Mesenchymal stem cell (in vitro differentiated cells and primary cell): ENCODE measurements around the gene GAS7.

Source experiments
- DNase-seq: peaks from one replicate; pipeline ENCODE4 v3.0.0-alpha.2; 2013
- H2AFZ ChIP-seq: one replicate; pipeline ENCODE4 v1.6.1; 2013; ENCODE audit warnings: low read depth, mild to moderate bottlenecking, control low read depth, inconsistent platforms, low read length, moderate library complexity
- H2AK5ac ChIP-seq: 2 replicates; pipeline ENCODE4 v1.6.1; 2013; ENCODE audit warnings: low read length, moderate library complexity, mild to moderate bottlenecking, inconsistent platforms; ENCODE audit not compliant: severe bottlenecking
- H2BK120ac ChIP-seq: one replicate; pipeline ENCODE4 v1.6.1; 2013; ENCODE audit warnings: low read depth, mild to moderate bottlenecking, inconsistent platforms, low read length, moderate library complexity
- H2BK12ac ChIP-seq, 2 experiments: one replicate each; pipeline ENCODE4 v1.6.1; 2013; ENCODE audit warnings: inconsistent platforms in 2 of 2, low read length in 2 of 2, mild to moderate bottlenecking in 2 of 2, moderate library complexity in 2 of 2, control low read depth in 1 of 2
- H2BK15ac ChIP-seq: one replicate; pipeline ENCODE4 v1.6.1; 2013; ENCODE audit warnings: mild to moderate bottlenecking, low read depth, inconsistent platforms; ENCODE audit not compliant: poor library complexity, severe bottlenecking
- H2BK5ac ChIP-seq: 2 replicates; pipeline ENCODE4 v1.6.1; 2013; ENCODE audit warnings: low read depth, mild to moderate bottlenecking, low read length, control low read depth, inconsistent platforms; ENCODE audit not compliant: poor library complexity, severe bottlenecking
- H3K14ac ChIP-seq, 2 experiments: one replicate each; pipeline ENCODE4 v1.6.1; 2013; ENCODE audit warnings: inconsistent platforms in 2 of 2, low read length in 2 of 2, control low read depth in 1 of 2, mild to moderate bottlenecking in 1 of 2, moderate library complexity in 1 of 2
- H3K18ac ChIP-seq, 2 experiments: one replicate each; pipeline ENCODE4 v1.6.1; 2013; ENCODE audit warnings: inconsistent platforms in 2 of 2, low read length in 2 of 2, control low read depth in 1 of 2, low read depth in 1 of 2, mild to moderate bottlenecking in 1 of 2
- H3K23ac ChIP-seq, 2 experiments: one replicate each; pipeline ENCODE4 v1.6.1; 2013; ENCODE audit warnings: inconsistent platforms in 2 of 2, low read length in 2 of 2, mild to moderate bottlenecking in 2 of 2, moderate library complexity in 2 of 2, control low read depth in 1 of 2
- H3K27ac ChIP-seq: 2 replicates; pipeline ENCODE4 v1.5.1; 2013; ENCODE audit warnings: mild to moderate bottlenecking, moderate library complexity, low read length, control low read depth, inconsistent platforms; ENCODE audit not compliant: poor library complexity, severe bottlenecking
- H3K27me3 ChIP-seq, 2 experiments: 2 replicates each; pipeline versions ENCODE4 v1.6.1 to v1.7.0; 2013; ENCODE audit warnings: low read length in 2 of 2, mild to moderate bottlenecking in 2 of 2, moderate library complexity in 2 of 2, control low read depth in 1 of 2, inconsistent platforms in 1 of 2; ENCODE audit not compliant: control insufficient read depth in 1 of 2, insufficient read depth in 1 of 2
- H3K36me3 ChIP-seq, 2 experiments: 2 replicates each; pipeline versions ENCODE4 v1.6.1 to v1.7.0; 2013; ENCODE audit warnings: low read length in 2 of 2, control low read depth in 1 of 2, inconsistent platforms in 1 of 2, low read depth in 1 of 2, mild to moderate bottlenecking in 1 of 2; ENCODE audit not compliant: insufficient read depth in 2 of 2, control insufficient read depth in 1 of 2
- H3K4ac ChIP-seq, 2 experiments: one replicate each; pipeline ENCODE4 v1.6.1; 2013; ENCODE audit warnings: inconsistent platforms in 2 of 2, low read length in 2 of 2, mild to moderate bottlenecking in 2 of 2, moderate library complexity in 2 of 2, control low read depth in 1 of 2, low read depth in 1 of 2
- H3K4me1 ChIP-seq: 2 replicates; pipeline ENCODE4 v1.6.1; 2013; ENCODE audit warnings: low read depth, low read length, control low read depth; ENCODE audit not compliant: control insufficient read depth, insufficient read depth
- H3K4me2 ChIP-seq: 2 replicates; pipeline ENCODE4 v1.6.1; 2013; ENCODE audit warnings: low read length, mild to moderate bottlenecking, inconsistent platforms; ENCODE audit not compliant: poor library complexity, severe bottlenecking
- H3K4me3 ChIP-seq, 2 experiments: 2 replicates each; pipeline versions ENCODE4 v1.5.1 to v1.7.0; 2013; ENCODE audit warnings: low read length in 2 of 2, mild to moderate bottlenecking in 2 of 2, control low read depth in 1 of 2, low read depth in 1 of 2; ENCODE audit not compliant: insufficient read depth in 1 of 2
- H3K79me1 ChIP-seq: replicated peaks from 2 replicates; pipeline ENCODE4 v1.6.1; 2013; ENCODE audit warnings: mild to moderate bottlenecking, control low read depth, low read length, inconsistent platforms; ENCODE audit not compliant: poor library complexity, severe bottlenecking
- H3K9ac ChIP-seq: 2 replicates; pipeline ENCODE4 v1.7.0; 2013; ENCODE audit warnings: mild to moderate bottlenecking, low read length, moderate library complexity
- H3K9me3 ChIP-seq: 2 replicates; pipeline ENCODE4 v1.7.0; 2013; ENCODE audit warnings: mild to moderate bottlenecking, low read length; ENCODE audit not compliant: control insufficient read depth
- H4K8ac ChIP-seq: one replicate; pipeline ENCODE4 v1.6.1; 2013; ENCODE audit warnings: inconsistent platforms, mild to moderate bottlenecking, low read length, moderate library complexity
- H4K91ac ChIP-seq: one replicate; pipeline ENCODE4 v1.6.1; 2013; ENCODE audit warnings: mild to moderate bottlenecking, low read length, inconsistent platforms
- WGBS: methylation state at CpG from one replicate; pipeline ENCODE4 v1.1.7; 2013; ENCODE audit warnings: mixed read lengths; 5-methylcytosine and 5-hydroxymethylcytosine counted together

GAS7 gene

DNA sequence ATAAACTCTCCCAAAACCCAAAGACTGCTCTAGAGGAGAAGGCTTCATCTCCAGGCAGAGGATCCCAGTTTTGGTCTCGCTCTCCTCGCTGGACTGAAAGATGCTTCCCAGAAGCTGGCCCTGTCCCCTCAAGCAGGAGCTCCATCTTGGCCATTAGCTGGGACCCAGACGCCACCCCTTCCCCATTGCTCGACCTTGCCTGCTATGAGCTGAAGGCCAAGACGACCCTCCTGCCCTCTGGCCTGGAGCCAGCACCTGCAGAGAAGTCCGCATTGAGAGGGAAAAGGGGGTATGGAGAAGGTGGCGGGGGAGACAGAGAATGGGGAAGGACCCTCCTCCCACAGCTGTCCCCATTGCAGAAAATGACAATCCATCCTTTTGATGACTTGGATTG lies 289.8 kb downstream of the GAS7 start:
- peaks cover 0 to 9% of the 10 kb centered on the region in 2 experiments for H3K27me3 ChIP-seq
- 69% methylated on average over 6 of the region's 7 CpGs for WGBS

GRCh38 chr17:9907883-9908648 lies 290.3 kb downstream of the GAS7 start:
- H3K27me3 ChIP-seq, result peaks cover 0 to 9% of the 10 kb centered on the region in 2 experiments
- peaks cover 6 to 7% of the 10 kb centered on the region in 2 experiments for H3K36me3 ChIP-seq
- peak overlapping the region; percentile 25 to 61 for H3K18ac ChIP-seq
- no peaks in the 10 kb centered on the region for H3K79me1 ChIP-seq
- no peak overlapping the region for H3K9ac ChIP-seq
- peak overlapping the region; percentile 18 for H2AFZ ChIP-seq
- peak; percentile 82 for DNase-seq
- no peaks in the 10 kb centered on the region for H3K9me3 ChIP-seq
- H4K8ac ChIP-seq, result peak overlapping the region; percentile 7
- H2AK5ac ChIP-seq, result no peak overlapping the region
- no peak overlapping the region for H3K27ac ChIP-seq
- peak overlapping the region; percentile 36 to 90 for H3K4ac ChIP-seq
- H3K4me1 ChIP-seq, result peaks cover 14% of the 10 kb centered on the region
- H2BK120ac ChIP-seq, result no peak overlapping the region
- H2BK15ac ChIP-seq, result no peak overlapping the region
- peak overlapping the region; percentile 2 to 94 for H2BK12ac ChIP-seq
- peak overlapping the region in 1 of 2 experiments; percentile 50 for H3K14ac ChIP-seq
- no peak overlapping the region for H3K4me3 ChIP-seq
- WGBS, result 37% methylated on average over 11 of the region's 12 CpGs
- H3K23ac ChIP-seq, result no peak overlapping the region
- no peak overlapping the region for H3K4me2 ChIP-seq
- H4K91ac ChIP-seq, result peak overlapping the region; percentile 45
- H2BK5ac ChIP-seq, result no peak overlapping the region

More for the DNA sequence above, 289.8 kb downstream of the GAS7 start:
- H3K79me1 ChIP-seq, result no peaks in the 10 kb centered on the region
- H3K9ac ChIP-seq, result no peak overlapping the region
- no peak overlapping the region for H2AK5ac ChIP-seq
- peak overlapping the region in 1 of 2 experiments; percentile 79 for H3K18ac ChIP-seq
- peak overlapping the region in 1 of 2 experiments; percentile 30 for H3K14ac ChIP-seq
- no peak overlapping the region for H3K27ac ChIP-seq
- DNase-seq, result no peak
- H3K9me3 ChIP-seq, result no peaks in the 10 kb centered on the region
- peak overlapping the region; percentile 67 for H4K8ac ChIP-seq
- no peak overlapping the region for H3K4me2 ChIP-seq
- H2BK12ac ChIP-seq, result peak overlapping the region; percentile 51 to 93
- peak overlapping the region in 1 of 2 experiments; percentile 45 for H3K4ac ChIP-seq
- no peak overlapping the region for H2BK15ac ChIP-seq
- H3K23ac ChIP-seq, result no peak overlapping the region
- no peak overlapping the region for H3K4me3 ChIP-seq
- H2AFZ ChIP-seq, result no peak overlapping the region
- H3K36me3 ChIP-seq, result peaks cover 6 to 13% of the 10 kb centered on the region in 2 experiments
- no peak overlapping the region for H2BK5ac ChIP-seq
- H2BK120ac ChIP-seq, result peak overlapping the region; percentile 64
- peak overlapping the region; percentile 85 for H4K91ac ChIP-seq
- peaks cover 14% of the 10 kb centered on the region for H3K4me1 ChIP-seq

DNA sequence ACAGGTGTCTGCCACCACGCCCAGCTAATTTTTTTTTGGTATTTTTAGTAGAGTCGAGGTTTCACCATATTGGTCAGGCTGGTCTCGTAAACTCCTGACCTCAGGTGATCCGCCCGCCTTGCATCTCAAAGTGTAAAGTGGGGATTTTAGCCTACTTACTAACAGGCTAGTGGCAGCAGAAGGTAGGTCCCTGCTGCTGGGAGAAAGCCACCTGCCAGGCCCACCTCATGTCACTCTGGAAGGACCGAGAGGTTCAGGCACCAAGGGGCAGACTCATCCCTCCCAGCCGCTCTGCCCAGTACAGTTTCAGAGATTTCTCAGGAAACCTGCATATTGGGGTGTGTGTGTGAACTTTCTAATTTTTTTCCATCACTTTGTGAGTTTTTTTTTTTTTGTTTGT lies 291.3 kb downstream of the GAS7 start:
- WGBS, result 95% methylated on average over 7 of the region's 7 CpGs
- Histone ChIP-seq H3K4me2 (no peak overlapping the region), H3K18ac (peak overlapping the region in 1 of 2 experiments; percentile 70), H3K4me1 (peaks cover 14% of the 10 kb centered on the region), H2BK12ac (peak overlapping the region in 1 of 2 experiments; percentile 79), H2BK120ac (no peak overlapping the region), H3K9me3 (no peaks in the 10 kb centered on the region), H3K27ac (no peak overlapping the region), H2AK5ac (no peak overlapping the region), H2AFZ (no peak overlapping the region), H3K27me3 (peaks cover 0 to 9% of the 10 kb centered on the region in 2 experiments), H3K79me1 (no peaks in the 10 kb centered on the region), H3K4me3 (no peak overlapping the region), H2BK5ac (no peak overlapping the region), H3K14ac (no peak overlapping the region), H3K9ac (no peak overlapping the region), H3K23ac (no peak overlapping the region), H4K8ac (no peak overlapping the region), H3K4ac (no peak overlapping the region), H3K36me3 (peaks cover 5 to 6% of the 10 kb centered on the region in 2 experiments), H2BK15ac (no peak overlapping the region), H4K91ac (no peak overlapping the region)
- DNase-seq, result no peak

GRCh38 chr17:9906616-9907015 lies 291.8 kb downstream of the GAS7 start:
- H3K18ac ChIP-seq, result peak overlapping the region in 1 of 2 experiments; percentile 2
- DNase-seq, result no peak

More at GRCh38 chr17:9906616-9907015, 291.8 kb downstream of the GAS7 start:
- Histone ChIP-seq H2AFZ (no peak overlapping the region), H3K27ac (no peak overlapping the region), H3K4me1 (peaks cover 14% of the 10 kb centered on the region), H3K9me3 (no peaks in the 10 kb centered on the region), H3K27me3 (peaks cover 0 to 9% of the 10 kb centered on the region in 2 experiments), H3K4me2 (no peak overlapping the region), H2BK15ac (no peak overlapping the region), H3K23ac (no peak overlapping the region), H3K36me3 (peaks cover 2 to 4% of the 10 kb centered on the region in 2 experiments), H3K79me1 (no peaks in the 10 kb centered on the region), H2BK12ac (peak overlapping the region in 1 of 2 experiments; percentile 91), H2BK120ac (no peak overlapping the region), H4K91ac (peak overlapping the region; percentile 1), H4K8ac (no peak overlapping the region), H2AK5ac (no peak overlapping the region), H3K4me3 (no peak overlapping the region), H3K14ac (no peak overlapping the region), H2BK5ac (no peak overlapping the region), H3K4ac (no peak overlapping the region), H3K9ac (no peak overlapping the region)
- WGBS, result 91% methylated on average over 14 of the region's 14 CpGs
